Skin epidermis (tissue), 12 donors: ENCODE results near the gene PALM.
"Not testable (repeated sequence)": the region's sequence is repeated elsewhere in the genome, so short reads cannot be mapped to it uniquely, and the experiment has no call there.

Experiments
- H3K27ac ChIP-seq, 21 experiments: fragments of 200-600 bp; sonication (generic) in 11 of 21; one replicate each; pipeline ENCODE4 v1.5.0; 2020; ENCODE audit warnings: mild to moderate bottlenecking in 3 of 21, inconsistent platforms in 2 of 21, moderate library complexity in 2 of 21
- H3K4me3 ChIP-seq, 7 experiments: fragments of 200-600 bp; sonication (generic) in 2 of 7; one replicate each; pipeline ENCODE4 v1.5.0; 2020; ENCODE audit warnings: inconsistent platforms in 2 of 7, mild to moderate bottlenecking in 2 of 7, moderate library complexity in 1 of 7

The PALM gene

GRCh38 chr19:726993-727956, 18.5 kb downstream of the PALM start:
- Histone ChIP-seq H3K4me3 (no peak overlapping the region), H3K27ac (peak overlapping the region in 8 of 21 experiments; percentile 7 to 76 (median 58))

DNA sequence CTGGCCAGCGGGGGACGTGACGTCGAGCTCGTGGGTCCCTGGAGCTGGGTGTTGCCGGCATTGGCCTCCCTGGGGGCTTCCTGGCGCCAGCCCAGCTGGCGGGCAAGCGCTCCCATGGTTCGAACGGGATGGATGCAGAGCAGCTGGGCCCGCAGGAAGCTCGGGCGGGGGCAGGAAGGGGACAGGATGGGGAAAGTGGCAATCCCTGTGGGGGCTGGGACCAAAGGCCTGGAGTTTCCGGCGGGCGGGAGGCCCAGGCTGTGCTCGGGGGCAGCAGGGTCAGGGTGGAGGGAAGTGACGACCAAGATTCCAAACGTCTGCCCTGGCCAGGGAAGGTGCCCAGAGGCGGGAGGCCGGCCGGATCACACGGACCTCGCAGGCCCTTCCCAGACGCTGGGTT, 19.3 kb downstream of the PALM start:
- H3K27ac ChIP-seq = peak overlapping the region in 7 of 21 experiments; percentile 30 to 76 (median 63)
- no peak overlapping the region for H3K4me3 ChIP-seq

DNA sequence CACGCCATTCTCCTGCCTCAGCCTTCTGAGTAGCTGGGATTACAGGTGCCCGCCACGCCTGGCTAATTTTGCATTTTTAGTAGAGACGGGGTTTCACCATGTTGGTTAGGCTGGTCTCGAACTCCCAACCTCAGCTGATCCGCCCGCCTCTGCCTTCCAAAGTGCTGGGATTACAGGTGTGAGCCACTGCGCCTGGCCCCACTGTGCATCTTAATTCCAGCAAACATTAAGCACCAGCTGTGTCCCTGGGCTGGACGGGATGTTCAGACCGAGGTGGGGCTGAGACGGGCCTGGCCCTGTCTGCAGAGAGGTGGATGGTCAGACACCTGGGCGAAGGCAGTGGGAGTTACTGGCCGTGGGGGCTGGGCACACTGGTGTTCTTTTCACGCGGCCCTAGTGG, 20.8 kb downstream of the PALM start:
- not testable (repeated sequence) for H3K4me3 ChIP-seq, H3K27ac ChIP-seq

DNA sequence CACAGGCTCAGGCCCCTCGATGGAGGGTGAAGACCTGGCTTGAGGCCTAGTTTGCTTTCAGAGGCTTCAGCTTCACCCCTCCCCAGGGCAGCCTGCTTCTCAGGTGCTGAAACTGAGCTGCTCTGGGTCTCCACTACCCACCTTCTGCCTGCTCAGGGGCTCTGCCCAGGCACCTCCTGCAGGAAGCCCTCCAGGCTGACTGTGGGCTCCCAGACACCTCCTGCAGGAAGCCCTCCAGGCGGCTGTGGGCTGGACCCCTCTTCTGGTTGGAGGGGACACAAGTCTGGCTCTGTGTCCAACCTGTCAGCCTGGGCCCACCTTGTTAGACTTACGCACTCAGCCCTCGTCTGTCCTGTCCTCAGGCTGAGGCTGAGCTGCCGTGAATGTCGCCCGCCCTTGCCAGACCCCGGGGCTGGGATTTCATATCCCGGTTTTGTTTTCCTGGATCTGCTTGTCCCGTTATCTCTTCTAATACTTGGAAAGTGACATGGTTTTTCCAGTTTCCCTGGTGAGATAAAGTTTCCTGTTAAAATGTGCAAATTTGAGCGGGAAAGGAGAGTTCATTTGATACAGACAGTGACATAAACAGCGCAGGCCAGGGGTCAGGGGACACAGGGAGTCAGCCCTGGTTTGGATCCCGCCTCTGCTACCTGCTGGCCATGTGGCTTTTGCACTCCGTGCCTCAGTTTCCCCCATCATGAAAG, 21.4 kb downstream of the PALM start:
- no peak overlapping the region for H3K4me3 ChIP-seq
- no peak overlapping the region for H3K27ac ChIP-seq

- H3K27ac ChIP-seq = no peak overlapping the region
- H3K4me3 ChIP-seq = no peak overlapping the region
These were observed 22.3 kb downstream of the PALM start for GRCh38 chr19:731000-731399.

- H3K4me3 ChIP-seq = no peak overlapping the region
These were observed 23.7 kb downstream of the PALM start for GRCh38 chr19:732148-733069.

DNA sequence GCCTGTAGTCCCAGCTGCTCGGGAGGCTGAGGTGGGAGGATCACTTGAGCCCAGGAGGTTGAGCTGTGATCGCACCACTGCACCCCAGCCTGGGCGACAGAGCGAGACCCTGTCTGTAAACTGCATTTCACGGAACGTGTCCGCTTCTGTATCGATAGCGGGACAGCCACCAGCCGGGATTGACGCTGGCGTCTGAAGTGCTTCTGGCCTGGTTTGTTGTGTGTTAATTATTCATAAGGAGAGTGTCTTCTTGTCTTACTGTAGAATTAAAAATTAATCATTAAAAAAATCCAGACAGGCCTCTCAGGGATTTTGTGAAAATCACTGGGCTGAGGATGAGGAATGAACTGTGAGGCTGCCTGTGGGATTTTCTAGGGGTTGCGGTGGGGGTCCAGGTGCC, 26.0 kb downstream of the PALM start:
- H3K27ac ChIP-seq = no peak overlapping the region

More at GRCh38 chr19:732148-733069, 23.7 kb downstream of the PALM start:
- no peak overlapping the region for H3K27ac ChIP-seq

GRCh38 chr19:736125-736524, 27.4 kb downstream of the PALM start:
- Histone ChIP-seq H3K27ac (no peak overlapping the region), H3K4me3 (no peak overlapping the region)

More for the DNA sequence above, 26.0 kb downstream of the PALM start:
- H3K4me3 ChIP-seq = no peak overlapping the region

DNA sequence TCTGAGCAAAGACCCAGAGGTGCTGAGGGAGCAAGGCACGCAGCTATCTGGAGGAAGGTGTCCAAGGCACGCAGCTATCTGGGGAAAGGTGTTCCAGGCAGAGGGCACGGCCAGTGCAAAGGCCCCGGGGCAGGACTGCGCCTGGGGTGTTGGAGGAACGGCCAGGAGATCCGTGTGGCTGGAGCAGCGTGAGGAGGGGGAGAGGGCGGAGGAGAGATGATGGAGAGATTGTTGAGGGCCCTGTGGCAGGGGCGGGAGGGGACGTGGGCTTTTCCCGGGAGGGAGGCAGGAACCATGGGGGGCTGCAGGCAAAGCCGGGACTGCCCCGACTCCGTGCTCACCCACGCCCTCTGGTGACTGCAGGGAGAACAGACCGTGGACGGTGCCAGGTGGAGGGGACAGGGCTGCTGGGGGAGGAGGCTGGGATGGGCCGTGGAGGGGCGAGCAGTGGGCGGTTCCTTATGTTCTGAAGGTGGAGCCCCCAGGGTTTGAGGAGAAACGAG, 28.9 kb downstream of the PALM start:
- Histone ChIP-seq H3K27ac (no peak overlapping the region), H3K4me3 (no peak overlapping the region)

- no peak overlapping the region for H3K4me3 ChIP-seq
- no peak overlapping the region for H3K27ac ChIP-seq
These were observed 29.9 kb downstream of the PALM start for GRCh38 chr19:738509-739128.

DNA sequence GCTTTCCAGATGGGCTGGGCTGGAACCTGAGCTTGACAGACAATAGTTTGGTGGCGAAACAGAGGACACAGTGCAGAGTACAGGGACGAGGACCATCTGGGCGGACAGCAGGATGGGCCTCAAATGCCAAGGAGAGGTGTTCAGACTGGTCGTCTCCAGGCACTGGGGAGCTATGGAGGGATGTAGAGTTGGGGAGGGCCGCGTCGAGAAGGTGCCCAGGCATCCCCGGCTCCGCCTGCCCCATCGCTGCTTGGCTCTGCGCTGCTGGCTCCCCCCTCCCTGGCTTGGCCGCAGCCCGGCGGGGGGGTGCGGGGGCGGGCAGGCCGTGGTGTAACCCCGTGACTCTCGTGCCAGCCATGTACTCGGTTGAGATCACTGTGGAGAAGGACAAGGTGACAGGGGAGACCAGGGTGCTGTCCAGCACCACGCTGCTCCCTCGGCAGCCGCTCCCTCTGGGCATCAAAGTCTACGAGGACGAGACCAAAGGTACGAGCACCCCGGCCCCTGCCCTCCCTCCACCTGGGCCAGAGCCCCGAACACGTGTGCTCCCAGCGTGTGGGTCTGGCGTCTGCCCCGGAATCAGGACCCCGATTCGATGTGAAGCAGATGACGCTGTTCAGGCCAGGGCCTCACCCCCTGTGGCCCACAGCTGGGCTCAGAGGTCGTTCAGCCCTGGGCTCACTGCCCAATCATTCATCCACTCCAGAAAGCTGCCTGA, 31.4 kb downstream of the PALM start:
- Histone ChIP-seq H3K4me3 (no peak overlapping the region), H3K27ac (no peak overlapping the region)

DNA sequence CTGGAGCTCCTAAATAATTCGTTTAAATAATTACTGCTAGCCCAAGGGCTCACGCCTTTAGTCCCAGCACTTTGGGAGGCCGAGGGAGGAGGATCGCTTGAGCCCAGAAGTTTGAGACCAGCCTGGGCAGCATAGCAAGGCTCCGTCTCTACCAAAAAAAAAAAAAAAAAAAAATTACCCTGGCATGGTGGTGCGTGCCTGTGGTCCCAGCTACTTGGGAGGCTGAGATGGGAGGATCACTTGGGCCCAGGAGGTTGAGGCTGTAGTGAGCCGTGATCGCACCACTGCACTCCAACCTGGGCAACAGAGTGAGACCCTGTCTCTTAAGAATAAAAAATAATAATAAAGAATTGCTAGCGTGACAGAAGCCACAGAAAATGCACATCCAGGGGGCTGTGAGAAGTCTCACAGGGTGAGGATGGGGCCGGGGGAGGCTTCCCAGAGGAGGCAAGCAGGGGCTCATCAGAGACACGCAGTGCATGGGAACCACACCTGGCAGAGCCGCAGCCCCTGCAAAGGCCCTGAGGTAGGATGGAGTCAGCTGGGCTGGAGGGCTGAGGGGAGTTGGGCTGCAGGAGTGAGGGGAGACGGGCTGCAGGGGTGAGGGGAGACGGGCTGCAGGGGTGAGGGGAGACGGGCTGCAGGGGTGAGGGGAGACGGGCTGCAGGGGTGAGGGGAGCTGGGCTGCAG, 32.2 kb downstream of the PALM start:
- not testable (repeated sequence) for H3K4me3 ChIP-seq, H3K27ac ChIP-seq

DNA sequence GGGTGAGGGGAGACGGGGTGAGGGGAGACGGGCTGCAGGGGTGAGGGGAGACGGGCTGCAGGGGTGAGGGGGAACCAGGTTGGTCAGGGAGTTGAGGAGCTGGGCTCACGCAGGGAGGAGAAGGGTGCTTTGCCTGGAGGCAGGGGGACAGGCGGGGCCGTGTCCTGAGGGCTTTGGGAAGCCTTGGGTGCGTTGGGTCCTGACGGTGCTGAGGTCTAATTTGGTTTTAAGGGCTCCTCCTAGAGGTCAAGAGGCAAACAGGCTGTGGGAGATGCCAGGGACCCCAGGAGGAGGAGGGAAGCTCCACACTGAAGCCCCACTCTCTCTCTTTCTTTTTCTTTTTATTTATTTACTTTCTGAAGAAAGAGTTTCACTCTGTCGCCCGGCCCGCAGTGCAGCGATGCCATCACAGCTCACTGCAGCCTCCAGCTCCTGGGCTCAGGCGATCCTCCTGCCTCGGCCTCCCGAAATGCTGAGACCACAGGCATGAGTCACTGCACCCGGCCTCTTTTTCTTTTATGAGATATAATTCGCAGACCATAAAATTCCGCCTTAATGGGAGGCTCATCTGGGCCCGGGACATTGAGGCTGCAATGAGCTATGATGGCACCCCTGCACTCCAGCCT, 32.9 kb downstream of the PALM start:
- no peak overlapping the region for H3K27ac ChIP-seq
- no peak overlapping the region for H3K4me3 ChIP-seq

GRCh38 chr19:742540-743075, 33.9 kb downstream of the PALM start:
- Histone ChIP-seq H3K4me3 (no peak overlapping the region), H3K27ac (no peak overlapping the region)

DNA sequence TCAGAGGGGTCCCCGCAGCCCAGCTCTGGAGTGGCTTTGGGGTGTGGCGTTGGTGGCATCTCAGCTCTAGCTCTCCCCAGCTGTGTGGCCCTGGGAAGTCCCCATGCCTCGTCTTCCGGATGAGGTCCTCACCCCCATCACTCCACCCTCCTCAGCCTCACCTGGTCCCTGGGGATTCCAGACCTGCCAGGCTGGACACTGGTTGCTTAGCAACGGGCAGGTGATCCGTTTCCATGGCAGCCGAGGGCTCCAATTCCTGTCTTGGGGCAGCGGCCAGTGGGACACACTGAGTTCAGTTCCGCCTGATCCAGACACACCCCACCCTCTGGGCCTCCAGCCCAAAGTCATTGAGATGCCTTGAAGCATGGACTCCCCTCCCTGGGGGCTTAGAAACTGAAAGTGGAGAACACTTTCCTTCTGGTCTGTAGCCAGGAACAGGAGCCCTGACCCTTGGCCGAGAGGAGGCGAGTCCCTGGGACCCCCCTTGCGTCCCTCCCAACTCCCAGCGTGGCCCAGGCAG, 34.5 kb downstream of the PALM start:
- no peak overlapping the region for H3K4me3 ChIP-seq
- H3K27ac ChIP-seq = no peak overlapping the region

DNA sequence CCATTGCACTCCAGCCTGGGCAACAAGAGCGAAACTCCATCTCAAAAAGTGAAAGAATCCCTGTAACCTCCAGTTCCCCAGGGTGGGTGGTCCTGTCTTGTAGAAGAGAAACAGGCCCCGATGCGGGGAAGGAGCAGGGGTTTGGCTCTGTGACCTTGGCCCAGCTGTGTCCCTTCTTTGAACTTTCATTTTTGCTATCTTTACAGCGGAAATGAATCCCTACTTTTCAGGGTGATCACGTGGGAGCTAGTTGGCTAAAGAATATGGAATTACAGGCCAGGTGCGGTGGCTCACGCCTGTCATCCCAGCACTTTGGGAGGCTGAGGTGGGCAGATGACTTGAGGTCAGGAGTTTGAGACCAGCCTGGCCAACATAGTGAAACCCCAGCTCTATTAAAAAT, 36.4 kb downstream of the PALM start:
- not testable (repeated sequence) for H3K4me3 ChIP-seq, H3K27ac ChIP-seq

DNA sequence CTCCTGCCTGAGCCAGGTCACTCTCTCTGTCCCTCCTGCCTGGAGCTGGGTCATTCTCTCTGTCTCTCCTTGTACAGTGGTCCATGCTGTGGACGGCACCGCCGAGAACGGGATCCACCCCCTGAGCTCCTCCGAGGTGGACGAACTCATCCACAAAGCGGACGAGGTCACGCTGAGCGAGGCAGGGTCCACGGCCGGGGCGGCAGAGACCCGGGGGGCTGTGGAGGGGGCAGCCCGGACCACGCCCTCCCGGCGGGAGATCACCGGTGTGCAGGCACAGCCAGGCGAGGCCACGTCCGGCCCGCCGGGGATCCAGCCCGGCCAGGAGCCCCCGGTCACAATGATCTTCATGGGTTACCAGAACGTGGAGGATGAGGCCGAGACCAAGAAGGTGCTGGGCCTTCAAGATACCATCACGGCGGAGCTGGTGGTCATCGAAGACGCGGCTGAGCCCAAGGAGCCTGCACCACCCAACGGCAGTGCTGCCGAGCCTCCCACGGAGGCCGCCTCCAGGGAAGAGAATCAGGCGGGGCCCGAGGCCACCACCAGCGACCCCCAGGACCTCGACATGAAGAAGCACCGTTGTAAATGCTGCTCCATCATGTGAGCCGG, 37.6 kb downstream of the PALM start:
- no peak overlapping the region for H3K4me3 ChIP-seq
- H3K27ac ChIP-seq = no peak overlapping the region
